ENCODE measurements around the gene PCSK4.
"Not testable (repeated sequence)": the region's sequence is repeated elsewhere in the genome, so short reads cannot be mapped to it uniquely, and the experiment has no call there.

The PCSK4 gene

DNA sequence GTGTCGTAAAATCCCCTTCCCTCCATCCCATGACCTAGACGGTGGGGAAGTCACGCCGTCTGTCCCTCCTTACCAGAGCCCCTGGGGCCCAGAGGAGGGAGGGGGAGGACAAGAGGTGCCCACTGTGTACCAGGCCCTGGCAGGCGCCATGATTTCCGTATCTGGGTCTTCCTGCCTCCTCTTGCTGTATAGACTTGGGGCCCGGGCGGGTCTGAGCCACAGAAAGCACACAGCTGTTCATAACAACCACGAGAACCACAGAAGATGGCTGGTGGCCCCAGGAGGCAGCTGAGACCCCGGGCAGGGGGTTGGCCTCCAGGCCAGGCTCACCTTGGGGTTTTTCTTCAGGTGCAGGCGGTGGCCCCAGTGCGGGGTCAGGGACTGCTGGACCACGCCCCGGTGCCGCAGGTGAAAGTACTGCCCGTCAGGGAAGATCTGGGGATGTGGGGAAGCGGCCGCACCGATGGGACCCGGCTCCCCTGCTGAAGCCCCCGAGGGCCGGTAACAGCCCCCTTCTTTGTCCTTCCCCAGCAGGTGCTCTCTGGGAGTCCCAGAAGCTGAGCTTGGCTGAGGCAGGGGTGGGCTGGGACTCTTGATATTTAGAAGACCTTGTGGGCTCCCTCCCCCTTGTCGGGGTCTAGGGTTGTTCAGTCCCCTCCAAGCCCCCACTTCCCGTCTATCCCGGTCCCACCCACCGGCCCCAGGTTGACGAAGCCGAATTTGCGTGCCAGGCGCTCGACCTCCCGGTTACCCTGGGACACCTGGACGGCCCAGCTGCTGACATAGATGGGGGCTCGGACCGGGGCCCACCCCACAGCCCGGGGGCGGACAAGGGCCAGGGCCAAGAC is 463 bp downstream of the PCSK4 start:
- no peak for DNase-seq (ENCODE audit: low read depth in 2 of 2, low spot score in 1 of 2)

DNA sequence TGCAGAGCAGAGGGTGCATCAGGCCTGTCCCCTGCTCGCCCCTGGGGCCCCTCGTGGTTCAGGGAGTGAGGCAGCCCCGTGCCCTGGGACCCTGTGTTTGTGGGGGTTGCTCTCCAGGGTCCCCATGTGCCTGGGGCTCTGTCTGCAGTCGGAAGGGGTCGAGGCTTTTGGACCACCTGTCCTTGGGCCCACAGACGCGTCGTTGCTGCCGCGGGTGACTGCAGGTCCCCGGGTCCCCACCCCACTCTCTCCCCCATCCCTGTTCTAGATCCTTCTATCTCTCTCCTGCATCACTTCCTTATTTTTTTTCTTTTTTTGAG is 1.9 kb downstream of the PCSK4 start:
- DNase-seq (ENCODE audit: low read depth in 2 of 2, low spot score in 1 of 2) = no peak

DNA sequence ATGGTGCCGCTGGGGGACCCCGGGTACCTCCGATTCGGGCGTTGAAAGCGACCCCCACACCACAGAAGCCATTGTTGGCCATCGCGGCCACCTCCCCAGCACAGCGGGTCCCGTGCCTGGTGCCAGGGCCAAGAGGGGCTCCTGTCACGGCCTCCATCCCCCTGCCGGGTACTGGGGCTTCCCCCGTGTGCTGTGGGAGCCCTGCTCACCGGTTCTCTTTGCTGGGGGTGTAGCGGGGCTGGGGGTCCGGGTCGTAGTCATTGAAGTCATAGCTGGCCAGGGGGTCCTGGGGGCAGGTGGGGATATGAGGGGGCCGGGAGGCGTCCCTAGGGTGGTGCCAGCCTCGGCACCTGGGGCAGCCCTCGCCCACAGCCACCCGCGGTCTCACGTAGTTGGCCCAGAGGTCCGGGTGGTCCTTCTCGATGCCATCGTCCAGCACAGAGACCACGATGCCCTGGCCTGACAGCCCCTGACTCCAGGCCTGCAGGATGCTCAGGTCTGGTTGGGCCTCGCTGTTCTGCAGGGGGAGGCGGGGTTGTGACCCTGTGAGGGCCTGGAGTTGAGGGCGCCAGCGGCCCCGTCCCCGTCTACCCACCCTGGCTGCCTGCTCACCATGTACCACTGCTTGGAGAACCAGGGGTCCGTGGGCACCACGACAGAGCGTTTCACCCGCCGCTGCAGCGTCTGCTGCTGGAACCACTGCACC is 2.4 kb downstream of the PCSK4 start:
- no peak for DNase-seq (ENCODE audit: low read depth in 2 of 2, low spot score in 1 of 2)

DNA sequence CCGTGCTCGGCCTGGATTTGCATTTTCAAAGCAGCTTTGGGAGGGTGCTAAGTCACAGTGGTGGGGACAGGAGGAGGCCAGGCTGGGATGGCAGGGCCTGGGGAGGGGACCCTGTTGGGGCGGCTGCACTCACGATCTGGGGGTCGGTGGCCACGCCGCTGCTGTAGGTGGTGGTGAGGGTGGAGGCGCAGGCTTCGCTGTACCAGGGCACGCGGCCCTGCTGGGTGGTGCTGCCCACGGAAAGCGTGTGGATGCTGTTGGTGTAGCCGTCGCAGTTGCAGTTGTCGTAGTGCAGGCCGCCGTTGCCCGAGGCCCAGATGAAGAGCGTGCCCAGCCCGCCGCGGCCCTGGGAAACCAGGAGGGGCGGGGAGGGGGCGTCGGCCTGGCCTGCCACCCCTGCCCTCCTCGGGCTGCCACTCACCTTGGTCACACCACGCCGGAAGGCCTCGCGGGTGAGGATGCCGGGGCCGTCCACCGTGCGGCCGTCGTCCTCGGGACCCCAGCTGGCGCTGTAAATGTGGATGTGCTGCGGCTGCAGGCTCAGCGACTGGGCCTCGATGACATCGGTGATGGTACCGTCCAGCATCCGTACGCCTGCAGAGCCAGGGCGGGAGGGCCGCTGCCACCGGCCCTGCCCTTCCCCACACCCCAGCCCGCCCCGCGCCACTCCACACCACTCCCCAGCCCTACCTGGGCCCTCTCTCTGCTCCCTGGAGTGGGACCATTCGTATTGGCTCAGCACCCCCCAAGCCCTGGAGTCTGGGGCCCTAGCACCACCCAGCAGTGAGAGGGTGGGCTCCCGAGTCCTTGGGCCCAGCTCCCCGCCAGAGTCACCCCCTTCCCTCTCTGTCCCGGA is 3.2 kb downstream of the PCSK4 start:
- DNase-seq (ENCODE audit: low read depth in 2 of 2, low spot score in 1 of 2) = no peak

DNA sequence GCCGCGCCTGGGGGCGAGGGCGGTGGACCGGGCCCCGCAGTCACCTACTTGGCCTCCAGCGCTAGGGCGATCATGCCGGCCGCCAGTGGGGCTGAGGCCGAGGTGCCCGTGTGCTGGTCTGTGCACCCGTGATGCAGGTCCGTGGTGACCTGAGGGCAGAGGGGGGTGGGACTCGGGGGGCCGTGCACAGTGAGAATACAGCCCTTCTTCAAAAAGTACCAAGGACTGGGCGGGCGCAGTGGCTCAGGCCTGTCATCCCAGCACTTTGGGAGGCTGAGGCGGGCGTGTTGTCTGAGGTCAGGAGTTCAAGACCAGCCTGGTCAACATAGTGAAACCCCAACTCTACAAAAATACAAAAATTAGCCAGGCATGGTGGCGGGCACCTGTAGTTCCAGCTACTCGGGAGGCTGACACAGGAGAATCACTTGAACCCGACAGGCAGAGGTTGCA is 6.1 kb downstream of the PCSK4 start:
- DNase-seq (ENCODE audit: low read depth in 2 of 2, low spot score in 1 of 2) = no peak

DNA sequence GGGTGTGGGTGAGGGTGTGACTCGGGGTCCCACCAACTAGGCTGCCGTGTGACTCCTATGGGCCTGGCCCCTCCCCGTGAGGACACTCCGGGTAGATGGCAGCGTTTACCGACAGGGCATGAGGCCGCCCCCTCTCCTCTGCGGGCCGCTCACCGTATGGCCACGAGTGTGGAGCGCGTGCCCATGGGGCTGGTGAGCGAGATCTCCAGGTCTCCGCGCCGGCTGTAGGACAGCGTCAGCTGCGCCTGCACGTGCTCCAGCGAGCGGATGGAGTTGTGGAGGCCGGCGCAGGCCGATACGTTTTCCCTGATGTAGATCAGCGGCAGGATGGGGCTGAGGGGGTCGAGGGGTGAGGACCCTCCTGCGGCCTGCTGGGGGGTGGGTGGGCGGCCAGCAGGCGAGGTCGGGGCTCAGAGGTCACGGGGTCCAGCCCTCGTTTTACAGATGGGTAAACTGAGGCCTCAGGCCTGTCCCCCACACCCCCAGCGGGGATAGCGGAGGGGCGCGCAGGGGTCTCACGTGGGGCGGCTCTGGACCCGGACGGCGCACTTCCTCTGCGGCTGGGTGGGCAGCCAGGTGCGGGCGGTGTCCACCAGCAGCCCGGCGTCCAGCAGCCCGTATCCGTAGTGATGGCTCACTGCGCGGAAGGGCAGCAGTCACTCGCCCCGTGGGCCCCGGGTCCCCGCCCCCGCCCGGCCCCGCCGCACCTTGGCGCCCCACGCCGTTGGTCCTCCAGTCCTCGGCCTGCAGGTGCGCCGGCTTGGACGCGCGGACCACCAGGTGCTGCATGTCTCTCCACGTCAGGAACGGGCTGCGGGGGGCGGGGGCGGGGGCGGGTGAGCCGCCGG is 6.8 kb downstream of the PCSK4 start:
- DNase-seq (ENCODE audit: low read depth in 2 of 2, low spot score in 1 of 2) = no peak

DNA sequence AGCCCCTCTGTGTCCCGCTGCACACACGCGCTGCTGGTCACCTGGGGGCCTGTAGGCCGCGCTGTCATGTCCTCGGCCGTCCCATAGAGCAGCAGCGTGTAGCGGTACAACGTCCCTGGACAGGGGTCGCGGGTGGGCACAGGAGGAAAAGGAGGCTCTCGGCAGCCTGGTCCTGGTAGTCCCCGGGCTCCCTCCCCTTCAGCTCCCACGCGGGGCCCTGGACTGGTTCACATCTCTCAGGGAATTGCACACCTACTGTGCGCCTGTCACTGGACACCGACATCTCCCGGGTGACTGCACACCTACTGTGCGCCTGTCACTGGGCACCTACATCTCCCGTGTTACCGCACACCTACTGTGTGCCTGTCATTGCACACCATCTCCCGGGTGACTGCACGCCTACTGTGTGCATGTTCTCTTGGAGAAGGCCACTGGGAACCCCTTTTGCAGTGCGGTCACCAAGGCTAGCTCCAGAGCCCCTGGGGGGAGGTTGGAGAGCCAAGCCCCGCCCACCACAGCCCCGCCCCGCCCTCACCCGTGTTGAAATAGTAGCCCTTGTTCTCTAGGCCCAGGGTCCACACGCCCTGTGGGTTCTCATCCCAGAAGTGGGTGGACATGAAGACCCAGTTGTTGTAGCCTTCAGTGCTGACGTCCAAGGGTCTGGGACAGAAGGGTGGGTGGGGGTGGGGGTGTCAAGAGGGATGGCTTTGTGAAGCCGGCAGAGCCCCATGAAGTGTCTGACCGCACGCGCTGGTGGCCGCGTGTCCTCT is 7.6 kb downstream of the PCSK4 start:
- no peak for DNase-seq (ENCODE audit: low read depth in 2 of 2, low spot score in 1 of 2)

DNA sequence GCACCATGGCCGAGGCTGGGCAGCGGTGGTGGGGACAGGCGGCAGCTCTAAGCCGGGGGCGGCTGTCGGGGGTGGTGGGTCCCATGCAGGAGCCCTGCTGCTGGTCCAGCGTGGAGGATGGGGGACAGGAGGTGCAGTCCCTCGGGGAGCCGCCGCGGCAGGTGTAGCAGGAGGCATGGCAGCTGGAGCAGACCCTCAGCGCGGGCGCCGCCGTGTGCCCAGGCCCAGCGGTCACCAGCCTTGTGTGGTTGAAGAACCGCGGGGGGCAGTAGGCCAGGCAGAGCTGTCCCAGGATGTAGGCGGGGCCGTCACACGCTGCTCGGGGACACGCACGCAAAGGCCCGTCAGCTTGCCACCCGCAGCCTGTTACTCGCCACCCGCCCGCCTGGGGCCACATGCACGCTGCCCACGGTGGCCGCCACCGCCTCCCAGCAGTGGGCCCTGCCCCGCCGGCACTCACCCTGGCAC is 8.2 kb downstream of the PCSK4 start:
- DNase-seq (ENCODE audit: low read depth in 2 of 2, low spot score in 1 of 2) = no peak

DNA sequence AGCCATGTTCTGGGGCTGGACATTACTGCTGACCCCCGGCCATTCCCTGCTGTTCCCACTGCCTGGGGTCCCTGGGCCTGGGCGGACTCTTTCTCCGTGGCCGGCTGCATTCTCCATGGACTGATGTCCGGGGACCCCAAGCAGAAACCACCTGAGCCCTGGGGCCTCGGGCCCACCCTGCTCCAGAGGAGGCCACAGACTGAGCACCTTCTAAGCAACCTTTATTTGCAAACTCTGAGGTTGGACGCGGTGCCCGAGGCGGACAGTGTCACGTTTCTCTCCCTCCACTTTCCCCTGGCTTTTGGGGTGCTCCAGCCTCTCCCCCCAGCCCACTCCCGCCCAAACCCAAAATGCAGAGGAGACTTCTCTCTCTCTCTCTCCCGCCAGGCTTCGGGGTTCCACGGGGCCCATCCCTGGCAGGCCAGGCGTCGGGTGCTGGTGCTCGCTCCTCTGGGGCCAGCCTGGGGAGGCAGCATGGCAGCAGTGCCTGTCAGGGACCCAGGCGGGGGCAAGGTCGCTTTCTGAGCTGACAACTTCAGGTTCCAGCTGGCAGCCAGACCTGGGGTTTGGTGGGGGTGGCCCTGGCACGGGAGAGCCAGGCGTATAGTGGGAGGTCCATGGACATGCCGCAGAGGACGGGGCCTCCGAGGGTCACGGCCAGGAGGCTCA is 8.8 kb downstream of the PCSK4 start:
- DNase-seq (ENCODE audit: low read depth in 2 of 2, low spot score in 1 of 2) = no peak

DNA sequence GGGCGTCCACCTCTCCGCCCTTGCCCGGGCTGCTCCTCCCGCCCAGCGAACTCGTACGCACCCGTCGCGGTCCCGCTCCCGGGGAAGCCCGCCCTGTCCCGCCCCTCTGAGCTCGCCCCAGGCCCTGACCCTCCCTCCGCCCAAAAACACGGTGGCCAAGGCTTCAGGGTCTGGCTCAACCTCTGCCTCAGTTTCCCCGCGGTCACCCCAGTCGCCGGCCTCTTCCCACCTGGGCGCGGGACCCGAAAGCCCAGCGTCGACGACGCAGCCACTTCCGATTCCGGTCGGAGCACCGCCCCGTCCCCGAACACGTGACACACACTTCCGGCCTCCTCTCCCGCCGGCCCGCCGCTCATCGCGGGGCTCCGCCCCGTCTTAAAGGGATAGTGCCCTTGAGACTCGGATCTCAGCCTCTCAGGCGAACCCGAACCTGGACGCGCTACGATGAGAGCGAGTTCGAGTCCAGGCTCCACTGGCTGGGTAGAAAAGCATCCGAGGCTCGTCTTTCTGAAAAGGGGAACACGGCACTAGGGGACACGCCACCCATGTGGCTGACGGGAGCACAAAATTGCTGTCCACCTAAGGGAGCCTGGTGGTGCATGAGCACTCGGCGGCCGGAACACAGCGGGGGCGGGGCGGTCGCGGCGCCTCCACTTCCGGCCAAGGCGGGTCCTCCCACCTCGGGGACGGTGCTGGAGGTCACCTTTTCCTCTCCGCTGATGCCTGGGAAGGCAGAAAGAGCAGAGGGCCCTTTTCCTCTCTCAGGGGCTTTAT is 11.0 kb downstream of the PCSK4 start, which contains the start of gene C19orf25:
Gene C19orf25 (minus strand): TSS at position 282 of the 774 bp plus-strand sequence. CDS start 312 bp downstream, outside the sequence.
- DNase-seq (ENCODE audit: low read depth in 2 of 2, low spot score in 1 of 2) = peak; percentile 71 to 85

DNA sequence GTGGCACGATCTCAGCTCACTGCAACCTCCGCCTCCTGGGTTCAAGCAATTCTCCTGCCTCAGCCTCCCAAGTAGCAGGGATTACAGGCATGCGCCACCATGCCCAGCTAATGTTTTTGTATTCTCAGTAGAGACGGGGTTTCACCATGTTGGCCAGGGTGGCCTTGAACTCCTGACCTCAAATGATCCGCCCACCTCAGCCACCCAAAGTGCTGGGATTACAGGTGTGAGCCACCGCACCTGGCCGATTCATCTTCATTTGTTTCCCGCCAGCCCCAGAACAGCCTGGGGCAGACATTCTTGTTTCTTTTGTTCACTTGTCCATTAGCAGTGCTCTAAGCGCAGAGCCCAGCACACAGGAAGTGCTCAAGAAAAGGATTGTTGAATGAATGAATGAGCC is 13.1 kb downstream of the PCSK4 start:
- not testable (repeated sequence) for DNase-seq (ENCODE audit: low read depth in 2 of 2, low spot score in 1 of 2)

DNA sequence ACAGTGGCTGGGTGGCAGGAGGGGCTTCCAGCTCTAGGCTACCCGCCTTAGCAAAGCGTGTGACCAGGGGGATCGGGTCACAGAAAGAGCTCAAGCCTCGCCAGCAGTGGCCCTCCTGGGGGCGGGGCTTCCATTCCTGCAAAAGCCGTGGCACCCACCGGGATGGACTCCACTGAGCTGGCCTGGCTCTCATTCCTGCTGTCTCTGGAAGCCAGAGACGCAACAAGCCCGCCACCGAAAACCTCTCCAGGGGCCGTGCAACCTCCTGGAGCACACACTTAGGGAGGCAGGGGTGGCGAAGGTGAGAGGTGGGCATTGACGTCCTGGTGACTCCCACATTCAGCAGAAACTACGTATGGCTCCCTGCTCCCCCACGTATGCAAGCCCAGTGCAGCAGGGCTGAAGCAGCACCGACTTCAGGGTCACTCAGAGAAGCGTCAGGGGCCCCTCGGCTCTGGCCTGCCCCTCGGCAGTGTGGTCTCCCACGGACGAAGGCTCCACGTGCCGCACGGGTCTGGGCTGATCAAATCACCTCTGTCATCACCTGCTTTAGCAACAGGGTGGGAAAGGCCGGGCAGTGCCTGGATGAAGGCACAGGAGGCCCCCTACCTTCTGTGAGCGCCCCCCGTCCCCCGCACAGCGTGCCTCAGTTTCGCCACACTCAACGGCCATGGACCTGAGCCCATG is 14.3 kb downstream of the PCSK4 start:
- no peak for DNase-seq (ENCODE audit: low read depth in 2 of 2, low spot score in 1 of 2)

DNA sequence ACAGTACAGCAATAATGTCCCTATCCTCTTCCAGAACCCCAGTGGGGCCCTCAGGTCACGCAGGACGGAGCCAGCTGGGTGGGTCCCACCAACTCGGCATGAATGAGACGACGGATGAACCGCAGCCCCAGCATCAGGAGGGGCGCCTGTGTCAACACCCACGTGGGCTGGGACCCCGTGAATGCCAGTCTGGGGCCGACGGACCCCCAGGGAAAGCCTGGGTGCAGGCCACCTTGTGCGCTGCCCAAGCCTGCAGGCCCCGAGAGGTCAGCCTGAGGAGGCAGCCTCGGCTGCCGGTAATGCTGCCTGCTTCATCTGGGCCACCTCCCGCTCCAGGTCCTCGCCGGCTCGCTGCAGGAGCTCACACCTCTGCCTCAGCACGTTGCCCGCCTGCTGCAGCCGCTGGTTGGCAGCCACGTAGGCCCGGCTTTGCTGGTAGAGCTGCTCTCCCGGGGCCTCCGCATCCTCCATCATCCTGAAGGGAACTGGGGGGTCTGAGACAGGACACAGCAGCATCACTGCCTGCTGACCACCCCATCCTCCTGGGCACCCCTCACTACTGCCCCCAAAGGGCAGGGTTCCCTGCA is 15.3 kb downstream of the PCSK4 start:
- DNase-seq (ENCODE audit: low read depth in 2 of 2, low spot score in 1 of 2) = no peak

DNA sequence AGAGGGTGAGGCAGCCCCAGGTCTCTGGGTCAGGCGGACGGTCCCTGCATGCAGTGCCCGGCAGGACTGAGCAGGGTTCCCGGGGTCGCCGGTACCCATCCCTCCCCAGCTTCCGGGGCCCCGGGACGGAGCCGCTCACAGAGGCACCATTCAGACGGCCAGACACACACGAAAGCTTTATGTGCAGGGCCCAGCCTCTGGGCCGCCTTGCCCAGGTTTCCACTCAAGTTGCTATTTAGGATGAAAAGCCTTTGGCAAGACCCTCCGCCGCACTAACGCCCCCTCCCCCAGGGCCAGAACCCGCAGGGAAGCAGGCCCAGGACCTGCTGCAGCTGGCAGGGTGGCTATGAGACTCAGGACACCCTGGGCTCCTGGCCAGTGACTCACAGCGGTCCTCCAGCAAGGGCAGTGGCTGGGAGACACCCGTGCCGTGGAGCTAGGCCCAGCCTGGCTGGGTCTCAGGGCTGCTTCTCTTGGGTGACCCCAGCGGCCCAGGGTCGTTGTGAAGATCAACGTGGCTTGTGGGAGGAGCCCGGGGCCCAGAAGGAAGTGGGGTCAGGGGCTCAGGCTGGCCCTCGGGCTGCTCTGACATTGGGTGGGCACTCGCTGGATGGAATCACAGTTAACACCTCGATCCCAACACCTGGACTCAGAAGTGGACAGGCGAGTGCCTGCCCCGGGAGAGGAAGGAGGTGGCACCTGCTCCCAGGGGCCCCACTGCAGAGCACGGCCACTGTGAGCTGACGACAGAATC is 16.0 kb downstream of the PCSK4 start:
- no peak for DNase-seq (ENCODE audit: low read depth in 2 of 2, low spot score in 1 of 2)

DNA sequence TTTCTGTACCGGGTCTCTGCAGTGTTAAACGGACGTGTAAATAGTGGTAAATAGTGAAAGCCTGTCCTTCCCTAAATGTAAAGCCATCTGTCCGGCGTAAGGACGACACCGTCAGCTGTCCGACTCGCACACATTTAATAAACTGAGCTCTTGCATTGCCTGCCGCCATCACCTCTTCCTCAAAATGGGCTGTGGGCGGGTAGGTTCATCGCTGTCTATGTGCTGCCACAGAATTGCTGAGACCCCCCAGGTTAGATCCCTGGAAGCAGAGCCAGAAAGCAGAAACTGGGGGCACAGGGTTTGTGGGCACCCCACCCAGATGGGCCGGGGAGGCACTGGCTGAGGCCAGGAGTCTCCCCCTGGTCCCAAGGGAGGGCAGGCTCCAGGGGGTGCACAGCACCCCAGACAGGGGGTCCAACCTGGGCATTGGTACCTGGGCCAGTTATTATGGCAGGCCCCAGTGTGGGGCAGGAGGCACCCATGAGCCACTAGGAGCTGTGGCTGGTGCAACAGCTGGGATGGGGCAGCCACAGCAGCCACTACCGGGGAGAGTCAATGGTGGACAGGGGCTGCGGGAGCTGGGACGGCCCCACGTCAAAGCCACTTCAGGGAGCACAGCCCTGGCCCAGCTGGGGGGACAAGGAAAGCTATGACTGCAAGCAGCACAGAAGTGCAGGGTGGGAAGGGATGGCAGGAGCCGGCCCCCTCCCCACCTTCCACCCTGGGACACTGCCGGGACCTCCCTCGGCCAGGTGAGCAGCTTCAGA is 16.9 kb downstream of the PCSK4 start:
- no peak for DNase-seq (ENCODE audit: low read depth in 2 of 2, low spot score in 1 of 2)
